Measurements from ENCODE around the gene GOT2. TPM values are rescaled to one million over a fixed set of nuclear protein-coding genes. Genes with fewer than 3 reads are reported as not detected.

GOT2 gene
- total and polyA plus RNA-seq, 12 donors, result 154 to 658 (median 544) TPM

- WGBS, 2 donors, result 29 to 31% methylated on average over 8 of the region's 8 CpGs
- peaks cover 0 to 50% (median 33%) of the 10 kb centered on the region in 9 donors for H3K4me1 ChIP-seq
- peak overlapping the region; percentile 74 to 94 (median 89) for H3K27ac ChIP-seq
- H3K27me3 ChIP-seq, result no peaks in the 10 kb centered on the region
- H3K9me3 ChIP-seq, result no peaks in the 10 kb centered on the region
- ATAC-seq, result no peak
- intact Hi-C loops (cut with DNase I), result loop anchor here in 8 of 10 donors (2.0 to 10.0 kb wide), 6 partner anchors 37 to 400 kb away; partner anchors contain the start of genes SLC38A7 (in 7 of the 8) and SETD6 (in 1 of the 8)
- peaks cover 0 to 6% (median 0%) of the 10 kb centered on the region in 9 donors for H3K36me3 ChIP-seq
- DNase-seq, result no peak
- peak overlapping the region in 9 of 10 donors; percentile 74 to 99 (median 91) for H3K4me3 ChIP-seq
- TF ChIP-seq CTCF (IDR thresholded peaks at IDR 0.05), result peak in 1 of 9 donors; percentile 4
Measured at GRCh38 chr16:58734459-58734787, 307 bp upstream of the GOT2 start.

GRCh38 chr16:58733248-58733670, 857 bp downstream of the GOT2 start:
- ATAC-seq, result peak in 4 of 8 donors; percentile 1 to 31 (median 12)
- 2% methylated on average over 23 of the region's 23 CpGs for WGBS, 2 donors
- H3K27me3 ChIP-seq, result no peaks in the 10 kb centered on the region
- peak overlapping the region; percentile 74 to 99 (median 92) for H3K4me3 ChIP-seq
- no peaks in the 10 kb centered on the region for H3K9me3 ChIP-seq
- DNase-seq, result no peak
- peaks cover 0 to 6% (median 0%) of the 10 kb centered on the region in 9 donors for H3K36me3 ChIP-seq
- H3K4me1 ChIP-seq, result peaks cover 0 to 61% (median 39%) of the 10 kb centered on the region in 9 donors
- peak overlapping the region; percentile 74 to 94 (median 89) for H3K27ac ChIP-seq
- TF ChIP-seq CTCF (IDR thresholded peaks at IDR 0.05), result no peak
- intact Hi-C loops (cut with DNase I), result loop anchor here in 7 of 10 donors (5.0 to 10.0 kb wide), 5 partner anchors 36 to 398 kb away; partner anchors contain the start of genes SLC38A7 (in 6 of the 7) and SETD6 (in 1 of the 7)

GRCh38 chr16:58732545-58733247, 1.4 kb downstream of the GOT2 start:
- peak overlapping the region in 9 of 10 donors; percentile 74 to 99 (median 91) for H3K4me3 ChIP-seq
- DNase-seq (no peak), ATAC-seq (no peak)
- H3K27me3 ChIP-seq, result no peaks in the 10 kb centered on the region
- H3K27ac ChIP-seq, result peak overlapping the region in 8 of 10 donors; percentile 86 to 94 (median 89)
- no peaks in the 10 kb centered on the region for H3K9me3 ChIP-seq
- no peak for TF ChIP-seq CTCF (IDR thresholded peaks at IDR 0.05)
- peaks cover 0 to 6% (median 0%) of the 10 kb centered on the region in 9 donors for H3K36me3 ChIP-seq
- WGBS, 2 donors, result 38 to 41% methylated on average over 9 of the region's 9 CpGs
- intact Hi-C loops (cut with DNase I), result loop anchor here in 7 of 10 donors (5.0 to 10.0 kb wide), 5 partner anchors 35 to 398 kb away; partner anchors contain the start of genes SLC38A7 (in 6 of the 7) and SETD6 (in 1 of the 7)
- peaks cover 0 to 67% (median 41%) of the 10 kb centered on the region in 9 donors for H3K4me1 ChIP-seq

- Histone ChIP-seq H3K27ac (peak overlapping the region in 6 of 10 donors; percentile 8 to 83 (median 74)), H3K27me3 (no peaks in the 10 kb centered on the region), H3K36me3 (peaks cover 0 to 7% (median 0%) of the 10 kb centered on the region in 9 donors), H3K4me3 (no peak overlapping the region), H3K9me3 (no peaks in the 10 kb centered on the region), H3K4me1 (peaks cover 0 to 73% (median 41%) of the 10 kb centered on the region in 9 donors)
- no peak for ATAC-seq
- no peak for TF ChIP-seq CTCF (IDR thresholded peaks at IDR 0.05)
- DNase-seq, result no peak
- intact Hi-C loops (cut with DNase I), result loop anchor here in 7 of 10 donors (5.0 to 10.0 kb wide), 5 partner anchors 34 to 396 kb away; partner anchors contain the start of genes SLC38A7 (in 6 of the 7) and SETD6 (in 1 of the 7)
- WGBS, 2 donors, result 86 to 88% methylated on average over 11 of the region's 11 CpGs
Measured at GRCh38 chr16:58730724-58731370, 3.3 kb downstream of the GOT2 start.
